ENCODE data around the gene DOCK11.

- no peak for TF ChIP-seq GATA2 (IDR thresholded peaks at IDR 0.05; ENCODE audit: low read depth, low read length)
- no peak for TF ChIP-seq GATA3 (IDR thresholded peaks at IDR 0.05; ENCODE audit: low read depth, low read length)
These were observed 40.6 kb upstream of the DOCK11 start for GRCh38 chrX:118455013-118455412.
